IPS-20b (cell line): Measurements from ENCODE around the gene CFAP70.

ENCODE experiments used
- H3K27ac ChIP-seq: one replicate; pipeline ENCODE4 v1.5.1; 2013; ENCODE audit warnings: low read length
- H3K27me3 ChIP-seq: 2 replicates; pipeline ENCODE4 v1.6.1; 2013; ENCODE audit warnings: mild to moderate bottlenecking, low read length, inconsistent platforms; ENCODE audit not compliant: insufficient read depth
- H3K36me3 ChIP-seq: 2 replicates; pipeline ENCODE4 v1.6.1; 2013; ENCODE audit warnings: low read depth, mild to moderate bottlenecking, inconsistent platforms, low read length, moderate library complexity; ENCODE audit not compliant: insufficient read depth
- H3K4me1 ChIP-seq: 2 replicates; pipeline ENCODE4 v1.6.1; 2013; ENCODE audit warnings: mild to moderate bottlenecking, control low read depth, inconsistent platforms, low read length, moderate library complexity; ENCODE audit not compliant: insufficient read depth
- H3K4me3 ChIP-seq: 2 replicates; pipeline ENCODE4 v1.5.1; 2013; ENCODE audit warnings: mild to moderate bottlenecking, low read length, inconsistent platforms
- H3K9ac ChIP-seq: 2 replicates; pipeline ENCODE4 v1.6.1; 2013; ENCODE audit warnings: low read depth, mild to moderate bottlenecking, inconsistent platforms, low read length, moderate library complexity
- H3K9me3 ChIP-seq: 2 replicates; pipeline ENCODE4 v1.6.1; 2013; ENCODE audit warnings: mild to moderate bottlenecking, low read depth, low read length, inconsistent platforms; ENCODE audit not compliant: insufficient read depth

Gene CFAP70

GRCh38 chr10:73209705-73210104 is 149.0 kb downstream of the CFAP70 start:
- Histone ChIP-seq H3K9me3 (peaks cover 21% of the 10 kb centered on the region), H3K4me3 (no peak overlapping the region), H3K27ac (no peak overlapping the region), H3K27me3 (no peaks in the 10 kb centered on the region), H3K4me1 (no peaks in the 10 kb centered on the region), H3K36me3 (peaks cover 16% of the 10 kb centered on the region; the same call in 1 of the 2 replicates), H3K9ac (no peak overlapping the region)

DNA sequence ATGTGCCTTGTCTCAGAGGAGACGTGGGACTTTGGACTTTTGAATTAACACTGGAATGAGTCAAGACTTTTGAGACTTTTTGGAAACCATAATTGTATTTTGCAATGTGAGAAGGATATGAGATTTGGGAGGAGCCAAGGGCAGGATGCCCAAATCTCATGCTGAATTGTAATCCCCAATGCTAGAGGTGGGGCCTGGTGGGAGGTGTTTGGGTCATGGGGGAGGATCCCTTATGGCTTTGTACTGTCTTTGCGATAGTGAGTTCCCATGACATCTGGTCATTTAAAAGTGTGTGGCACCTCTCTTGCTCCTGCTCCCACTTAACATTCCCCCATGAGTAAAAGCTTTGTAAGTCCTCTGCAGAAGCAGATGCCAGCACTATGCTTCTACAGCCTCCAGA is 150.8 kb downstream of the CFAP70 start:
- H3K27ac ChIP-seq: no peak overlapping the region
- no peak overlapping the region for H3K4me3 ChIP-seq
- H3K36me3 ChIP-seq: peaks cover 16% of the 10 kb centered on the region; the same call in 1 of the 2 replicates
- H3K27me3 ChIP-seq: no peaks in the 10 kb centered on the region
- H3K4me1 ChIP-seq: no peaks in the 10 kb centered on the region
- peaks cover 21% of the 10 kb centered on the region for H3K9me3 ChIP-seq
- no peak overlapping the region for H3K9ac ChIP-seq

GRCh38 chr10:73206385-73206784 is 152.3 kb downstream of the CFAP70 start:
- Histone ChIP-seq H3K4me3 (no peak overlapping the region), H3K9ac (no peak overlapping the region), H3K27ac (no peak overlapping the region), H3K4me1 (no peaks in the 10 kb centered on the region), H3K9me3 (peaks cover 21% of the 10 kb centered on the region), H3K36me3 (peaks cover 16% of the 10 kb centered on the region; the same call in 1 of the 2 replicates), H3K27me3 (no peaks in the 10 kb centered on the region)

DNA sequence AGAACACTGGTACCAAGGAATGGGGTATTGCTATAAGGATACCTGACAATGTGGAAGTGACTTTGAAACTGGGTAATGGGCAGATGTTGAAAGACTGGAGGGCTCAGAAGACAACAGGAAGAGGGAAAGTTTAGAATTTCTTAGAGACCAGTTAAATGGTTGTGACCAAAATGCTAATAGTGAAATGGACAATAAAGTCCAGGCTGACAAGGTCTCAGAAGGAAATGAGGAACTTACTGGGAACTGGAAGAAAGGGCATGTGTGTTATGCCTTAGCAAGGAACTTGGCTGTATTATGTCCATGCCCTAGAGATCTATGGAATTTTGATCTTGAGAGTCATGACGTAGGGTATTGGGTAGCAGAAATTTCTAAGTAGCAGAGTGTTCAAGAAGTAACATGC is 152.8 kb downstream of the CFAP70 start:
- H3K9ac ChIP-seq: no peak overlapping the region
- peaks cover 13% of the 10 kb centered on the region; the same call in 1 of the 2 replicates for H3K36me3 ChIP-seq
- H3K27me3 ChIP-seq: no peaks in the 10 kb centered on the region

GRCh38 chr10:73205081-73205480 is 153.6 kb downstream of the CFAP70 start:
- no peak overlapping the region for H3K9ac ChIP-seq
- no peak overlapping the region for H3K27ac ChIP-seq
- H3K4me3 ChIP-seq: no peak overlapping the region
- H3K36me3 ChIP-seq: peaks cover 6% of the 10 kb centered on the region; the same call in 1 of the 2 replicates
- H3K9me3 ChIP-seq: peaks cover 21% of the 10 kb centered on the region
- H3K27me3 ChIP-seq: no peaks in the 10 kb centered on the region
- H3K4me1 ChIP-seq: no peaks in the 10 kb centered on the region

More for the DNA sequence above, 152.8 kb downstream of the CFAP70 start:
- Histone ChIP-seq H3K27ac (no peak overlapping the region), H3K4me1 (no peaks in the 10 kb centered on the region), H3K9me3 (peaks cover 21% of the 10 kb centered on the region), H3K4me3 (no peak overlapping the region)
